GM18505 (cell line): ENCODE data around the gene PRKAR1A.
"Not testable (repeated sequence)": the region's sequence is repeated elsewhere in the genome, so short reads cannot be mapped to it uniquely, and the experiment has no call there.

Source experiments
- ATAC-seq: cut with Tn5 transposase; IDR thresholded peaks from one replicate; pipeline ENCODE4 v1.9.1; 2021; ENCODE audit not compliant: unreplicated experiment
- POLR2A ChIP-seq: IDR thresholded peaks from 4 replicates; pipeline ENCODE4 v1.6.1; 2011; ENCODE audit warnings: borderline replicate concordance; ENCODE audit not compliant: insufficient read depth, insufficient read length; ENCODE audit errors: extremely low read depth

The PRKAR1A gene

GRCh38 chr17:68518063-68518815, 6.0 kb downstream of the PRKAR1A start:
- no peak for ATAC-seq
- no peak for TF ChIP-seq POLR2A

- not testable (repeated sequence) for ATAC-seq
Measured at GRCh38 chr17:68519051-68519450, 6.8 kb downstream of the PRKAR1A start.

- no peak for ATAC-seq
- no peak for TF ChIP-seq POLR2A
Measured at GRCh38 chr17:68519911-68520310, 7.7 kb downstream of the PRKAR1A start.

- TF ChIP-seq POLR2A, result no peak
Measured at GRCh38 chr17:68522266-68522665, 10.0 kb downstream of the PRKAR1A start.

DNA sequence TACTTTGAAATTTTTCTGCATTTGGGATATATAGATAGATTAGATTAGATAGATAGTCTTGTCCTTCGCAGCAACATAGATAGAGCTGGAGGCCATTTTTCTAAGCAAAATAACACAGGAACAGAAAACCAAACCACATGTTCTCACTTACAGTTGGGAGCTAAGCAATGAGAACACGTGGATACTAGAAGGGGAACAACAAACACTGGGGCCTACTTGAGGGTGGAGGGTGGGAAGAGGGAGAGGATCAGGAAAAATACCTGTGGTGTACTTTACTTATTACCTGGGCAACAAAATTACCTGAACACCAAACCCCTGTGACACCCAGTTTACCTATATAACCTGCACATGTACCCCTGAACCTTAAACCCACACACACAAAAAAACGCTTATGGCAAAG, 14.3 kb downstream of the PRKAR1A start:
- TF ChIP-seq POLR2A, result no peak
- no peak for ATAC-seq

More at GRCh38 chr17:68522266-68522665, 10.0 kb downstream of the PRKAR1A start:
- ATAC-seq, result no peak

GRCh38 chr17:68527314-68527713, 15.1 kb downstream of the PRKAR1A start:
- ATAC-seq, result no peak
- TF ChIP-seq POLR2A, result no peak

GRCh38 chr17:68531252-68531651, 19.0 kb downstream of the PRKAR1A start:
- no peak for TF ChIP-seq POLR2A
- ATAC-seq, result no peak

DNA sequence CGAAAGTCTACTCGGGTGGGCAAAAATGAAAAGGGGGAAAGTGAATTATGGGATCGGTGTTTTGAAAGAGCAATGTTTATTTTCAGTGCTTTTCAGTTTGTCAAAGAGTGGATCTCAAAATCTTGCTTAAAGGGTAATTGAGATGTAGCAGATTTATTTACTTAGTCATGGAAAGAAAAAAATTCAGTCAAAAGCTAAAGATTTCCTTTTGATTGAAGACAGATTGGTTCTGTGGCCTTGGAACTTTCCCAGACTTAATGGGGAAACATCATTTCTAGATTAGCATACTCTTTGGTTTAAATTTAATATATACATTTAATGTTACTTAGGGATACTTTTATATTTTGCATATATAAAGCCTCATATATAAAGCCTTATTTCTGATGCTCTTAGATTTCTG, 20.6 kb downstream of the PRKAR1A start:
- TF ChIP-seq POLR2A, result no peak
- no peak for ATAC-seq

- no peak for TF ChIP-seq POLR2A
Measured at GRCh38 chr17:68533887-68534694, 21.9 kb downstream of the PRKAR1A start.

GRCh38 chr17:68534695-68535088, 22.5 kb downstream of the PRKAR1A start:
- no peak for TF ChIP-seq POLR2A
- ATAC-seq, result no peak

More at GRCh38 chr17:68533887-68534694, 21.9 kb downstream of the PRKAR1A start:
- ATAC-seq, result no peak

DNA sequence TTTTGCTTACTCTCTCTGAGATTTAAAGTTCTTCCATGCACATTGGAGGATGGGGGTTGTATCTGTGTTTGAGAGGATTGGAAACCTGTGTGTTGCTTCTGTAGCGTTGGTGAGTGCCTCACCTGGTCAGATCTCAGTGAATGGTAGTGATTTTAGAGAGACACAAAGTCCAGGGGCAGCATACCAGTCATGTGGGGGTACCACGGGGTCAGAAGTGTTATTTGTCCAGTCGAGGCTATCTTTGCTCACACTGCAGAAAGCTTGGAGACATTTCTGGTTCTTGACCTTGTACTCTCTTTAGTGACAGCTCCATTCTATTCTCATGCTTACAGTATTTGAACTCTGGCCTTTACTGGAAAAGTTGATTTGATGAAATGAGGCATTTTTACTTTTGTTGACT, 23.7 kb downstream of the PRKAR1A start:
- TF ChIP-seq POLR2A, result no peak
- no peak for ATAC-seq

DNA sequence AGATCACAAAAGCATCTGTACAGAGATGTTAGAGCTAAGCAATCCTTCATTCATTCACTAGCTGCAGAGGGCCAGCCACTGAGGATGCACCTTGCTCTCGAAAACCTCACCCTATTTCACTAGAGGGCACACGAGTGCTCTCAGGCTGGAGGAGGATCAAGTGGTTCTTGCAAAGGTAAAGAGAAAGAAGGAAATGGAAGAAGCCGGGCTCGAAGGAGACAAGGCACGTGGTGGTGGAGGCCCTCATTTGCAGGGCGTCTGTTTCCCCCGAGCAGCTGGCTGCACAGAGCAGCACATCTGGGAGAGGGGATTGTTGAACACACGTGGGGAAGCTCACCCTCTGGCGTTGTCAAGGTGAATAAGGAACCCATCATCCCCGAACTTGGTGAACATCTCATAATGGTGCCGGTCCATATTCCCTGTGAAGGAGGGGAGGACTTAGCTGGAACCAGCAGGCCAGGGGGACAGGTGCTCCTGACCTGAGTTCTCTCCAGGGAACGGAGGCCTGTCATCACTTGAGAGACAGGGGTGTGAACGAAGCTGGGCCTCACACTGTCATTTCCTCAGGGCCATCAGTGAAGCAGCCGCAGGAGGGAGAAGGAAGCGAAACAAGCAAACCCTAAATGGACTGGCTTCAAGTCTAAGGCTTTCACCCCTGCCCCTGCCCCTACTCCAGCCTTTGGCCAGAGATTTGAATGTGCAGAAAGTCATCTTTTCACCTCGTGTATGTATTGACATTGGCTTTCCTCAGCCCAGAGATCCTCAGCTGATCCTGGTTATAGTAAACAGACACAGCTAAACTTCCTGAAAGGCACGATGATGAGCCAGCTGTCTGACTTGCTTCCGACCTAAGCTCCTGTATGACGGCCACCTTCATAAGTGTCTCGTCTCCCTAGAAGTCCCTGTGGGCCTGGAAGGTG, 27.6 kb downstream of the PRKAR1A start:
- ATAC-seq, result no peak
- TF ChIP-seq POLR2A, result no peak

- no peak for TF ChIP-seq POLR2A
- ATAC-seq, result no peak
Measured at GRCh38 chr17:68540981-68541380, 28.8 kb downstream of the PRKAR1A start.
